Measurements from ENCODE around the gene UCMA. TPM values are rescaled to one million over a fixed set of nuclear protein-coding genes. Genes with fewer than 3 reads are reported as not detected.
"Not testable (repeated sequence)": the region's sequence is repeated elsewhere in the genome, so short reads cannot be mapped to it uniquely, and the experiment has no call there.

Gene UCMA
- total RNA-seq, 1 experiment from 2014 or later: not detected

GRCh38 chr10:13276749-13277365 lies 42.7 kb upstream of the UCMA start:
- H3K27ac ChIP-seq (ENCODE audit: low read depth, low read length): no peak overlapping the region
- no peak overlapping the region for H3K4me2 ChIP-seq (ENCODE audit: low read length)
- CTCF ChIA-PET: no interaction called here
- TF ChIP-seq, protein P1, sequence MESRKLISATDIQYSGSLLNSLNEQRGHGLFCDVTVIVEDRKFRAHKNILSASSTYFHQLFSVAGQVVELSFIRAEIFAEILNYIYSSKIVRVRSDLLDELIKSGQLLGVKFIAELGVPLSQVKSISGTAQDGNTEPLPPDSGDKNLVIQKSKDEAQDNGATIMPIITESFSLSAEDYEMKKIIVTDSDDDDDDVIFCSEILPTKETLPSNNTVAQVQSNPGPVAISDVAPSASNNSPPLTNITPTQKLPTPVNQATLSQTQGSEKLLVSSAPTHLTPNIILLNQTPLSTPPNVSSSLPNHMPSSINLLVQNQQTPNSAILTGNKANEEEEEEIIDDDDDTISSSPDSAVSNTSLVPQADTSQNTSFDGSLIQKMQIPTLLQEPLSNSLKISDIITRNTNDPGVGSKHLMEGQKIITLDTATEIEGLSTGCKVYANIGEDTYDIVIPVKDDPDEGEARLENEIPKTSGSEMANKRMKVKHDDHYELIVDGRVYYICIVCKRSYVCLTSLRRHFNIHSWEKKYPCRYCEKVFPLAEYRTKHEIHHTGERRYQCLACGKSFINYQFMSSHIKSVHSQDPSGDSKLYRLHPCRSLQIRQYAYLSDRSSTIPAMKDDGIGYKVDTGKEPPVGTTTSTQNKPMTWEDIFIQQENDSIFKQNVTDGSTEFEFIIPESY (IDR thresholded peaks at IDR 0.05; ENCODE audit: extremely low read depth, insufficient replicate concordance, low read length): no peak
- TF ChIP-seq RAD21 (IDR thresholded peaks at IDR 0.05; ENCODE audit: low read depth): 0 out of 2 replicates have a peak, but pooled peaks have one; percentile 24
- TF ChIP-seq, protein P2, sequence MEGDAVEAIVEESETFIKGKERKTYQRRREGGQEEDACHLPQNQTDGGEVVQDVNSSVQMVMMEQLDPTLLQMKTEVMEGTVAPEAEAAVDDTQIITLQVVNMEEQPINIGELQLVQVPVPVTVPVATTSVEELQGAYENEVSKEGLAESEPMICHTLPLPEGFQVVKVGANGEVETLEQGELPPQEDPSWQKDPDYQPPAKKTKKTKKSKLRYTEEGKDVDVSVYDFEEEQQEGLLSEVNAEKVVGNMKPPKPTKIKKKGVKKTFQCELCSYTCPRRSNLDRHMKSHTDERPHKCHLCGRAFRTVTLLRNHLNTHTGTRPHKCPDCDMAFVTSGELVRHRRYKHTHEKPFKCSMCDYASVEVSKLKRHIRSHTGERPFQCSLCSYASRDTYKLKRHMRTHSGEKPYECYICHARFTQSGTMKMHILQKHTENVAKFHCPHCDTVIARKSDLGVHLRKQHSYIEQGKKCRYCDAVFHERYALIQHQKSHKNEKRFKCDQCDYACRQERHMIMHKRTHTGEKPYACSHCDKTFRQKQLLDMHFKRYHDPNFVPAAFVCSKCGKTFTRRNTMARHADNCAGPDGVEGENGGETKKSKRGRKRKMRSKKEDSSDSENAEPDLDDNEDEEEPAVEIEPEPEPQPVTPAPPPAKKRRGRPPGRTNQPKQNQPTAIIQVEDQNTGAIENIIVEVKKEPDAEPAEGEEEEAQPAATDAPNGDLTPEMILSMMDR (IDR thresholded peaks at IDR 0.05 in 2 of 3, conservative IDR thresholded peaks at IDR 0.05 in 1 of 3; ENCODE audit: borderline replicate concordance in 1 of 3, insufficient read depth in 1 of 3, low read depth in 2 of 3, low read length in 2 of 3): peak in 2 of 3 experiments; percentile 15 to 18; a peak in 1 of 6 replicates
- H3K9me3 ChIP-seq (ENCODE audit: control insufficient read depth in 1 of 2, insufficient read depth in 1 of 2, low read depth in 1 of 2, low read length in 2 of 2): no peaks in the 10 kb centered on the region
- DNase-seq (ENCODE audit: low read depth, low spot score) (no peak), ATAC-seq (no peak)
- H3K4me3 ChIP-seq (replicated peaks in 1 of 2; ENCODE audit: low read depth in 1 of 2, low read length in 2 of 2): no peak overlapping the region
- no peaks in the 10 kb centered on the region; a peak in 1 of 4 replicates for H3K36me3 ChIP-seq (ENCODE audit: control insufficient read depth in 1 of 2, insufficient read depth in 2 of 2, low read length in 2 of 2)
- no TSS peak for BruUV-seq (replicated peaks)
- H3K9ac ChIP-seq (ENCODE audit: low read length): no peak overlapping the region
- H3K9me2 ChIP-seq (ENCODE audit: insufficient read depth): no peaks in the 10 kb centered on the region
- no peaks in the 10 kb centered on the region for H3K27me3 ChIP-seq (ENCODE audit: insufficient read depth, low read length)
- peaks cover 0 to 2% of the 10 kb centered on the region in 2 experiments; a peak in 1 of 4 replicates for H3K4me1 ChIP-seq (ENCODE audit: control insufficient read depth in 1 of 2, insufficient read depth in 2 of 2, low read length in 2 of 2)
- intact Hi-C loops (cut with micrococcal nuclease): no loop called here
- H3K79me2 ChIP-seq (ENCODE audit: insufficient read depth, low read length): no peaks in the 10 kb centered on the region
- no peak overlapping the region for H2AFZ ChIP-seq (ENCODE audit: low read depth, low read length, poor library complexity, severe bottlenecking)
- H4K20me1 ChIP-seq (ENCODE audit: insufficient read depth): no peaks in the 10 kb centered on the region
- POLR2A ChIA-PET: no interaction called here
- RAD21 ChIA-PET (ENCODE audit: low non-redundant PET in 1 of 2, low total read pairs in 2 of 2, uncharacterized antibody in 2 of 2, unreplicated experiment in 2 of 2): no interaction called here

DNA sequence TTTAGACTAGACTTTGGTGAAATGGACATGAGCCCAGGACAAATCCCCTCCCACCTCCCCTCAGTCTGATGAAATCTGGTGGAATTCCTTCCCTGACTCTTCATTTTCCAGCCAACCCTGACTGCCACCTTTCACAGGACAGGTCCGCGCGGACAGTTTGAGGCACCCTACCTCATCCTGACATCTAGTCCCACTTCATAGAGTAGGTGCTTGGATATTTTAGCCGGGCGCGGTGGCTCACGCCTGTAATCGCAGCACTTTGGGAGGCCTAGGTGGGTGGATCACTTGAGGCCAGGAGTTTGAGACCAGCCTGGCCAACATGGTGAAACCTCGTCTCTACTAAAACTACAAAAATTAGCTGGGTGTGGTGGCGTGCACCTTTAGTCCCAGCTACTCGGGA lies 42.0 kb upstream of the UCMA start:
- H3K27ac ChIP-seq (ENCODE audit: low read depth, low read length); CTCF ChIA-PET; H2AFZ ChIP-seq (ENCODE audit: low read depth, low read length, poor library complexity, severe bottlenecking); H3K9me2 ChIP-seq (ENCODE audit: insufficient read depth); H3K27me3 ChIP-seq (ENCODE audit: insufficient read depth, low read length); H3K9ac ChIP-seq (ENCODE audit: low read length); H3K9me3 ChIP-seq (ENCODE audit: control insufficient read depth in 1 of 2, insufficient read depth in 1 of 2, low read depth in 1 of 2, low read length in 2 of 2); H3K4me2 ChIP-seq (ENCODE audit: low read length); POLR2A ChIA-PET; BruUV-seq (replicated peaks); H3K4me3 ChIP-seq (replicated peaks in 1 of 2; ENCODE audit: low read depth in 1 of 2, low read length in 2 of 2); ATAC-seq; H3K36me3 ChIP-seq (ENCODE audit: control insufficient read depth in 1 of 2, insufficient read depth in 2 of 2, low read length in 2 of 2); intact Hi-C loops (cut with micrococcal nuclease); H3K4me1 ChIP-seq (ENCODE audit: control insufficient read depth in 1 of 2, insufficient read depth in 2 of 2, low read length in 2 of 2); H4K20me1 ChIP-seq (ENCODE audit: insufficient read depth); DNase-seq (ENCODE audit: low read depth, low spot score); H3K79me2 ChIP-seq (ENCODE audit: insufficient read depth, low read length); RAD21 ChIA-PET (ENCODE audit: low non-redundant PET in 1 of 2, low total read pairs in 2 of 2, uncharacterized antibody in 2 of 2, unreplicated experiment in 2 of 2): not testable (repeated sequence)

All from HCT116 (cell line).